GM19328 (cell line): Measurements from ENCODE around the gene PTPRR.
"Not testable (repeated sequence)": the region's sequence is repeated elsewhere in the genome, so short reads cannot be mapped to it uniquely, and the experiment has no call there.

Experiments
- ATAC-seq: cut with Tn5 transposase; IDR thresholded peaks from one replicate; pipeline ENCODE4 v1.9.1; 2021; ENCODE audit warnings: mild to moderate bottlenecking, moderate library complexity; ENCODE audit not compliant: unreplicated experiment

PTPRR gene

GRCh38 chr12:70752327-70752726, 168.2 kb downstream of the PTPRR start:
- no peak for ATAC-seq

DNA sequence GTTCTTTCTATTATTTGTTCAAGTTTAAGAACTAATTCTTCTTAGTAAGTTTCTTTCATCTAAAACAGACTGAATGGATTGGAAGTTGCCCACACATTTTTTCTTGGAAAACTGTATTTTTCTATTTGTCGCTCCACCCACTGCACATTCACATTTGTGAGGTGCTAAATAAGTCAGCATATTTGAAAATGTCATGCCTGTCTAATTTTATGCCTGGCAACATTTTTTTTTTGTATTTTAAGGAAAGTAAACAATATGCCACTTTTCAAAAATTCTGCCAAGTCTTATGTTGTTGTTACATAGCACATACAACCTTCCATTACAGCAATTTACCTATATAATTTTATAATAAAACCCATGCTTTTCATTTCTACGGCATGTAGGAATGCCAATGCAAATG, 170.6 kb downstream of the PTPRR start:
- no peak for ATAC-seq

GRCh38 chr12:70748809-70749208, 171.7 kb downstream of the PTPRR start:
- ATAC-seq: no peak

- ATAC-seq: no peak
These were observed 172.9 kb downstream of the PTPRR start for GRCh38 chr12:70747445-70748260.

GRCh38 chr12:70745048-70745447, 175.5 kb downstream of the PTPRR start:
- ATAC-seq: no peak

DNA sequence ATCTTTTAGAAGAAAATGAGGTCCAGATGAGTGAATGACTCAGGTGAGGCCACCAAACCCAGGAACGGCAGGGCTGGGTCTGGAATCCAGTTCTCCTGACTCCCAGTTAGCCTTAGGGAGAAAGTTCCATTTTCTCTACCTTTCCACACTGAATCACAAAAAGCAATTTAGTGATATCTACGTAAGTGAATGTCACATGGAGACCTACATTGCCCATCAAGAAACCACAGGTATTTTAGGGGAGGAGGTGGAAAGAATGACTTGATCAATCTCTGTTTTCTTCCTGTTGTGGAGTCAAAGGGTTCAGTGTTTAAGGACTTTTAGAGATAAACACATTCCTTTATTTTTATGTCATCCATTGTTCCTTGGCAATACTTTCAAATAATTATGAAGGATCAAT, 176.4 kb downstream of the PTPRR start:
- ATAC-seq: no peak

DNA sequence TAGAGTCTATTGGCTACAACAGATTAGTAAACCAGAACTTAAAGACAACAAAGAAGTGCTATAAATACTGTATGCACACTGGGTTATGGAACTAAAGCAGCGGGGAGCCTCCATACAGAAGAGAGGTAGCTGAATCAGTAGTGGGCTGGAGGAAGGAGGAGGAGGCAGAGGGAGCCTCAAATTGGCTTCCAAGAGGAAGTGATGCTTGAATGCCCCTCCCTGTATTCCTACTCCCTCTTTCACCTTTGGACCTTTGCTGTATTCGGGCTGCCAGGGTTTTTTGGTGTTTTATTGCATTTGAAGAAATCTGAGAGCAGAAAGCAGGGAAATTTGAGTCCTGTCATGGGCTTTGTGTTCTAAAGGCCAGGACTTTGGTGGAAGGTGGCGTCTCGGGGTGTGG, 179.3 kb downstream of the PTPRR start:
- ATAC-seq: no peak

GRCh38 chr12:70739756-70740155, 180.8 kb downstream of the PTPRR start:
- ATAC-seq: no peak

GRCh38 chr12:70736351-70737133, 184.0 kb downstream of the PTPRR start:
- no peak for ATAC-seq

- ATAC-seq: not testable (repeated sequence)
These were observed 185.3 kb downstream of the PTPRR start for GRCh38 chr12:70735197-70735596.

- peak; percentile 60 for ATAC-seq
These were observed 187.2 kb downstream of the PTPRR start for GRCh38 chr12:70733385-70733784.

GRCh38 chr12:70732287-70732686, 188.3 kb downstream of the PTPRR start:
- no peak for ATAC-seq

GRCh38 chr12:70730675-70731180, 189.8 kb downstream of the PTPRR start:
- ATAC-seq: no peak

DNA sequence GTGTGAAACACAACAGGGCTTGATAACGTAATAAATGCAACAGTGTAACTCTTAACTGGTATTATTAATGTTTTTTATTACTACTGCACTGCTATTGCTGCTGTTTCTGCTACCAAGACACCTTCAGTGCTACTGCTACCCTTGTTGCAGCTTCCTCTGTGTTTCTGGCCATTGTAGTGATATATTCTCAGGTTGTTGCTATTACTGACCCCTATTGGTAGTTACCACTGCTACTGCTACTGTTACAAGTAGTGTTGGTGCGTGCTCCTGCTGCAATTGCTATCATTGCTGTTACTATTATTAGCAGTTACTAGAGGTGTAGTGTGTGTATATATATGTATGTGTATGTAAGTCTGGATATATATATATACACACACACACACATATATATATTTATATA, 196.1 kb downstream of the PTPRR start:
- no peak for ATAC-seq

GRCh38 chr12:70722584-70723343, 197.8 kb downstream of the PTPRR start:
- ATAC-seq: no peak

- no peak for ATAC-seq
These were observed 198.7 kb downstream of the PTPRR start for GRCh38 chr12:70721656-70722357.

DNA sequence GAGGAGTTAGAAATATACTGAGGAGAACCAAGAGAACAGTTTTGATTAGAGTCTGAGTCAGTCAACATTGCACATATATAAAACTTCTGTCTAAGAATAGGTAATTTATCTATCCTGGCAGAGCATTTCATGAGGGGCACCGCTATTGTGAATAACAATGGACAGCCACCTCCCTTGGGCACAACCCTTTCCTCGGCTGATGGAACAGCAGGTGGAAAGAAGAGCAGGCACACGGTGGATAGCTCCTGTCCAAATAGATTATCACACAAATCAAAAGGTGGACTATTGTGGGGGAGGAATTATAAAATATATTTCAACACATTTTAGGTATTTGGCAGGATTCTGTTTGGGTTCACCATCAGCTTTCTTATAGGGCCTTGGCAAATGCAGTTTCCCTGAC, 199.3 kb downstream of the PTPRR start:
- ATAC-seq: no peak

GRCh38 chr12:70719672-70720420, 200.7 kb downstream of the PTPRR start:
- ATAC-seq: no peak

GRCh38 chr12:70719071-70719470, 201.5 kb downstream of the PTPRR start:
- no peak for ATAC-seq

DNA sequence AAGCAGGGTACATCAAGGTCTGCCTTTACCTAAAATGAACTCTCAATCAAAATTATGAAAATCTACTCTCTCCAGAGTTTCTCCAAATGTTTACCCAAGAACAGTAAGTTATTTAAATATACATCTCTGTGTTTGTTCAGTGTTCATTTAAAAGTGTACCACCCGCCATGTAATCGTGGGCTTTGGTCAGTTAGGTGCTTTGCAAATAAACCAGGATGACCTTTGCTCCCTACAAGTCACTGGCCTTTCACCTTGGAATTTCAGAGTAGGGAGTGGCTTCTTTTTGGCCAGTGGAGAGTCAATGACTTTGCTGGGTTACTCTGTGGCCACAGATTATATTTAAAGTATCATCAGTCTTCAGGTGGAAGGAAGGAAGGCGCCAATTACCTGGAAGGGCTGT, 208.7 kb downstream of the PTPRR start:
- no peak for ATAC-seq
